AG04450 (cell line): ENCODE measurements around the gene DLAT. TPM values are rescaled to one million over a fixed set of nuclear protein-coding genes. Genes with fewer than 3 reads are reported as not detected.
A peak's percentile ranks its signal among the peaks of the same experiment; 100 is the strongest.
"Not testable (repeated sequence)": the region's sequence is repeated elsewhere in the genome, so short reads cannot be mapped to it uniquely, and the experiment has no call there.

Source experiments
- CTCF ChIA-PET: fragments of 300-600, 350-600 bp; formaldehyde crosslinking; extraction: SDS; loops from one replicate; lab custom pipeline; 2022; ENCODE audit warnings: antibody characterized with exemption, inconsistent platforms; lab: Charles Lee
- POLR2A ChIA-PET: fragments of 350-600 bp; formaldehyde crosslinking; extraction: SDS; loops from one replicate; lab custom pipeline; 2021; ENCODE audit warnings: antibody characterized with exemption, inconsistent platforms; lab: Yijun Ruan, JAX
- DNase-seq: peaks from one replicate; pipeline ENCODE4 v3.0.0-alpha.2; 2011; ENCODE audit warnings: low read depth, low spot score
- H3K27ac ChIP-seq: one replicate; pipeline ENCODE4 v1.5.1; 2012; ENCODE audit warnings: low read depth, low read length, control low read depth
- H3K27me3 ChIP-seq: one replicate; pipeline ENCODE4 v1.6.0; 2012; ENCODE audit warnings: low read length; ENCODE audit not compliant: control insufficient read depth, insufficient read depth
- H3K4me3 ChIP-seq: 2 replicates; pipeline ENCODE4 v1.5.1; 2011; ENCODE audit warnings: mild to moderate bottlenecking, low read depth, low read length, control low read depth
- H3K9me3 ChIP-seq: 2 replicates; pipeline ENCODE4 v1.5.1; 2012; ENCODE audit warnings: low read length; ENCODE audit not compliant: control insufficient read depth, insufficient read depth
- polyA plus RNA-seq: library from polyadenylated mRNA; depleted of rRNA; stranded (reverse); fragments of >200 nt; gene quantifications from 2 replicates; pipeline ENCODE4 v1.2.3, GENCODE V29; 2011
- TF ChIP-seq, protein P1 (sequence below): IDR thresholded peaks from 2 replicates; pipeline ENCODE4 v1.5.1; 2011; ENCODE audit warnings: low read depth, low read length, control low read depth, inconsistent platforms

DLAT gene
- polyA plus RNA-seq, 1 experiment: 34.8 TPM

DNA sequence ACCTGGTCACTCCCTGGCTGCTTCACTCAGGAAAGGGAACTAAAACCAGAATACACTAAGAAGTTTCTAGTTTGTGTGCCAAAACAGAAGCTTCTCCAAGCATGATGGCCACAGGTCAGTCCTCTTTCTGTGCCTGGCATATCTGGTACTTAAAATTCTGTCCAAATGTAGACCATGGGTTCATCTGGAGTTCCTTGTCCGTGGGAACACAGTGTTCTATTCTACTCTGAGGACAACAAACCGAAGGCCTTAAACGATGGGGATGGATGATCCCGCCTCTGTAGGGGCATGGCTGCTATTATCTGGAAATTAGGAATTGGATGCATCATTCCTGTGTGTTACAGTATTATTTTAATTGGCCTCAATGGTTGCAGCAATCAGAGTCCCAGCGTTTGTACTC, 6.1 kb upstream of the DLAT start:
- Histone ChIP-seq H3K4me3 (no peak overlapping the region), H3K27ac (no peak overlapping the region), H3K9me3 (no peaks in the 10 kb centered on the region), H3K27me3 (no peaks in the 10 kb centered on the region)
- POLR2A ChIA-PET: no interaction called here
- TF ChIP-seq, protein P1, sequence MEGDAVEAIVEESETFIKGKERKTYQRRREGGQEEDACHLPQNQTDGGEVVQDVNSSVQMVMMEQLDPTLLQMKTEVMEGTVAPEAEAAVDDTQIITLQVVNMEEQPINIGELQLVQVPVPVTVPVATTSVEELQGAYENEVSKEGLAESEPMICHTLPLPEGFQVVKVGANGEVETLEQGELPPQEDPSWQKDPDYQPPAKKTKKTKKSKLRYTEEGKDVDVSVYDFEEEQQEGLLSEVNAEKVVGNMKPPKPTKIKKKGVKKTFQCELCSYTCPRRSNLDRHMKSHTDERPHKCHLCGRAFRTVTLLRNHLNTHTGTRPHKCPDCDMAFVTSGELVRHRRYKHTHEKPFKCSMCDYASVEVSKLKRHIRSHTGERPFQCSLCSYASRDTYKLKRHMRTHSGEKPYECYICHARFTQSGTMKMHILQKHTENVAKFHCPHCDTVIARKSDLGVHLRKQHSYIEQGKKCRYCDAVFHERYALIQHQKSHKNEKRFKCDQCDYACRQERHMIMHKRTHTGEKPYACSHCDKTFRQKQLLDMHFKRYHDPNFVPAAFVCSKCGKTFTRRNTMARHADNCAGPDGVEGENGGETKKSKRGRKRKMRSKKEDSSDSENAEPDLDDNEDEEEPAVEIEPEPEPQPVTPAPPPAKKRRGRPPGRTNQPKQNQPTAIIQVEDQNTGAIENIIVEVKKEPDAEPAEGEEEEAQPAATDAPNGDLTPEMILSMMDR: no peak
- DNase-seq: no peak
- CTCF ChIA-PET: no interaction called here

DNA sequence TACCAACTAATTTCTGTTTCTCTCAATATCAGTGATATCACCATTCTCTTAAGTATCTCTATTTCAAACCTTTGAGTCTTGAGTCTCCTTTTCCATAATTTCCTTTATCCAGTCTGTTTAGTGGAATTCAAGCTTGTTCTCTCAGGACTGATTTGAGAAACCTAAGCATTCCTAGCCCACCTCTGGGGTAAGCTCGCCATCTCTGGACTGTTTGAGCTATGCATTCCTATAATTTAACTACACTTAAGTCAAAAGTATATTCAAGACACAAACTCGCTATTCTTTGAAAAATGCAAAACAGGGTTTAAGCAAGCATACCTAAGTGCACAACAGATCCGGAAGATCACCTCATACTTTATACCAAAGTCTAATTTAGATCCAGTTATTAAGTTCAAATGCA, 2.1 kb upstream of the DLAT start:
- Histone ChIP-seq H3K27ac (no peak overlapping the region), H3K27me3 (no peaks in the 10 kb centered on the region), H3K4me3 (no peak overlapping the region), H3K9me3 (no peaks in the 10 kb centered on the region; the same call in 1 of the 2 replicates)
- POLR2A ChIA-PET: no interaction called here
- TF ChIP-seq, protein P1: no peak
- DNase-seq: no peak
- CTCF ChIA-PET: no interaction called here

DNA sequence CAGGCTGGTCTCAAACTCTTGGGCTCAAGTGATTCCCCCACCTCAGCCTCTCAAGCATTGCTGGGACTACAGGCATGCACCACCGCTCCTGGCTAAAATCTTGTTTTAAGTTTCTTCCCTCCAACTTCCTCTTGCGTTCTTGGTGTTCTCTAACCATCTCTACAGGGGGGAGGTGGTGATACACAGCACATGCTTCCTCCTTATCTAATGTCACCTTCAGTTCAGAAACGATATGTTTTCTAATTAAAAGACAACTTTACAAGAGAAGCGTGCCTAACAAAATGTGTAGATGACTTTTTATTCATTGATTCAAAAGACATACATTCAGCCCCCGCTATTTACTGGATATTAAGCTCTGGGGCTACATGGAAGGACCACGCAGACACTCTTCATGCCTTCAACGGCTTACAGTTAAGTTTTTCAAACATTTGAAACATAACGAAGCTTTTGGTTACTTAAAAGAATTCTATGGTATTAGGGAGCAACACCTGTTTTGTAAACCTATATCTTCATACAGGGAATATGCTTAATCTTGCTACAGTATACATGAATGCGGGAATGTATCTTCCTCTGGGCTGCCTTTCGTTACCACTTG, 933 bp upstream of the DLAT start:
- peak overlapping the region; percentile 88 for H3K4me3 ChIP-seq
- no peak overlapping the region for H3K27ac ChIP-seq
- ChIA-PET POLR2A (no interaction called here), CTCF (no interaction called here)
- no peaks in the 10 kb centered on the region for H3K27me3 ChIP-seq
- no peaks in the 10 kb centered on the region; the same call in 1 of the 2 replicates for H3K9me3 ChIP-seq
- TF ChIP-seq, protein P1: no peak
- DNase-seq: no peak

- no peaks in the 10 kb centered on the region for H3K27me3 ChIP-seq
- H3K4me3 ChIP-seq: peak overlapping the region; percentile 88
- CTCF ChIA-PET: no interaction called here
- no peak overlapping the region for H3K27ac ChIP-seq
- TF ChIP-seq, protein P1: no peak
- POLR2A ChIA-PET: interaction anchor here (0.5 to 0.8 kb wide), 2 partner anchors 47 to 260 kb away, joined by 3 to 12 read pairs; no protein-coding TSS in a partner anchor
- DNase-seq: no peak
- H3K9me3 ChIP-seq: no peaks in the 10 kb centered on the region; the same call in 1 of the 2 replicates
Measured at GRCh38 chr11:112025707-112026106, 499 bp downstream of the DLAT start.

GRCh38 chr11:112026784-112027410, 1.7 kb downstream of the DLAT start:
- POLR2A ChIA-PET, DNase-seq, CTCF ChIA-PET, H3K27ac ChIP-seq, H3K9me3 ChIP-seq, H3K4me3 ChIP-seq, H3K27me3 ChIP-seq: not testable (repeated sequence)
